Kidney (tissue), 14 donors: ENCODE measurements around the gene TBCEL. TPM values are rescaled to one million over a fixed set of nuclear protein-coding genes. Genes with fewer than 3 reads are reported as not detected.

ENCODE experiments used
- DNase-seq, 5 donors: peaks; one replicate each; pipeline ENCODE4 v3.0.0-alpha.2; 2013 to 2020
- FAIRE-seq: peaks from 2 replicates; lab custom pipeline; 2012; peaks lifted over from hg19 to GRCh38; lab: Jason Lieb, UNC
- H3K27ac ChIP-seq, 2 donors: one replicate each; pipeline ENCODE4 v1.7.0; 2013; ENCODE audit warnings: low read depth in 2 of 2, low read length in 2 of 2, inconsistent platforms in 1 of 2
- H3K27me3 ChIP-seq: one replicate; pipeline ENCODE4 v1.7.1; 2013; ENCODE audit warnings: low read length, inconsistent platforms; ENCODE audit not compliant: control insufficient read depth, insufficient read depth
- H3K36me3 ChIP-seq, 3 donors: one replicate each; pipeline versions ENCODE4 v1.7.0 to v1.7.1; 2013; ENCODE audit warnings: low read length in 3 of 3, control low read depth in 1 of 3, inconsistent platforms in 1 of 3; ENCODE audit not compliant: insufficient read depth in 3 of 3, control insufficient read depth in 2 of 3
- H3K4me1 ChIP-seq, 3 donors: one replicate each; pipeline versions ENCODE4 v1.7.0 to v1.7.1; 2013; ENCODE audit warnings: low read length in 3 of 3, inconsistent platforms in 1 of 3, low read depth in 1 of 3; ENCODE audit not compliant: control insufficient read depth in 2 of 3, insufficient read depth in 2 of 3
- H3K4me3 ChIP-seq, 3 donors: one replicate each; pipeline versions ENCODE4 v1.7.0 to v1.8.1; 2013; ENCODE audit warnings: low read length in 3 of 3, control low read depth in 1 of 3, inconsistent platforms in 1 of 3
- H3K9ac ChIP-seq, 3 donors: one replicate each; pipeline versions ENCODE4 v1.7.0 to v1.7.1; 2013; ENCODE audit warnings: low read length in 3 of 3, control low read depth in 1 of 3, inconsistent platforms in 1 of 3
- H3K9me3 ChIP-seq, 3 donors: one replicate each; pipeline versions ENCODE4 v1.7.0 to v1.7.1; 2013; ENCODE audit warnings: low read length in 3 of 3, control low read depth in 1 of 3, inconsistent platforms in 1 of 3; ENCODE audit not compliant: control insufficient read depth in 2 of 3, insufficient read depth in 1 of 3
- intact Hi-C: fragments of 100-400 bp; cut with DNase I; formaldehyde crosslinking; loops from one replicate; pipeline ENCODE4 v1.11.1; 2022
- polyA plus RNA-seq: library from polyadenylated mRNA; stranded (reverse); fragments of 350-450 nt; fragmentation: Illumina TruSeq; extraction: RNeasy Lipid Tissue Mini Kit (QIAGEN cat#74804); gene quantifications from one replicate; pipeline ENCODE4 v1.2.3, GENCODE V29; 2014; ENCODE audit warnings: low read depth, low replicate concordance; ENCODE audit not compliant: insufficient read depth
- total RNA-seq: library from RNA; stranded (reverse); fragmentation: NEBNext Ultra II Directional; extraction: Animal tissue kit (Norgen Biotek cat#: 25700); gene quantifications from one replicate; pipeline ENCODE4 v1.2.1, GENCODE V29; 2021
- TF ChIP-seq, protein P1 (sequence below): IDR thresholded peaks from 3 replicates; pipeline ENCODE4 v1.5.1; 2012; ENCODE audit warnings: mild to moderate bottlenecking, moderate library complexity, borderline replicate concordance; ENCODE audit not compliant: insufficient read depth; ENCODE audit errors: extremely low read depth
- donor health status: control.
- donor health status: control.
- donor health status: control.
- donor health status: control.
- donor health status: control.
- donor health status: DM: yes; HTN: yes; CAD: no.
- donor health status: Normal renal cell carcinoma (clear cell type).

TBCEL gene
- total and polyA plus RNA-seq, 2 donors from 2014 or later: 5.0 to 41.8 TPM

DNA sequence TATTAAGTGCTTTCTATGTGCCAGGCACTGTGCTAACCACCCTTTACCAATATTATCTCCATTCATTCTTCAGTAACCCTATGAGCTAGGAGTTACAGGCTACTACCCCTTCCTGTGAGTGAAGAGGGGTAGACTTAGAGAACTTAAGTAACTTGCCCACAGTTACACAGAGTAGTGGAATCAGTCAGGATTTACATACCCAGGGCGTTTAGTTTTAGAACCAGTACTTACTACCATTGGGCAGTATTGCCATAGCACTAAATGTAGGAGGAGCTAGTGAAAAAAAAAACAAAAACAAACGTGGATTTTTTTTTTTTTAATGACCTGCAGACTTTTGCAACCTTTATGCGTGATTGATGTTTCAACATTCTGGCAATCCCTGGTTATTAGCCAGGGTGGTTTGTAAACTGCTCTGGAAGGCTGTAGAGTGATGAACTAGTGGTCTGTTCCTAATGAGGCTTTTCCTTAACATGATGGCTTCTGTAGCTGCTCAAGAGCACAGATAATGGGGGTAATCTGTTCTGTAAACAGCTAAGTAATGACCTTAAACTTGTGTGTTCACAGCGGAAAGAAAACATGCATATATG lies 11.4 kb downstream of the TBCEL start:
- Histone ChIP-seq H3K9me3 (no peaks in the 10 kb centered on the region), H3K4me1 (peaks cover 0 to 2% (median 0%) of the 10 kb centered on the region in 3 donors), H3K27ac (no peak overlapping the region), H3K9ac (no peak overlapping the region), H3K36me3 (no peaks in the 10 kb centered on the region), H3K4me3 (no peak overlapping the region), H3K27me3 (no peaks in the 10 kb centered on the region)
- DNase-seq: no peak
- intact Hi-C loops: no loop called here
- TF ChIP-seq, protein P1, sequence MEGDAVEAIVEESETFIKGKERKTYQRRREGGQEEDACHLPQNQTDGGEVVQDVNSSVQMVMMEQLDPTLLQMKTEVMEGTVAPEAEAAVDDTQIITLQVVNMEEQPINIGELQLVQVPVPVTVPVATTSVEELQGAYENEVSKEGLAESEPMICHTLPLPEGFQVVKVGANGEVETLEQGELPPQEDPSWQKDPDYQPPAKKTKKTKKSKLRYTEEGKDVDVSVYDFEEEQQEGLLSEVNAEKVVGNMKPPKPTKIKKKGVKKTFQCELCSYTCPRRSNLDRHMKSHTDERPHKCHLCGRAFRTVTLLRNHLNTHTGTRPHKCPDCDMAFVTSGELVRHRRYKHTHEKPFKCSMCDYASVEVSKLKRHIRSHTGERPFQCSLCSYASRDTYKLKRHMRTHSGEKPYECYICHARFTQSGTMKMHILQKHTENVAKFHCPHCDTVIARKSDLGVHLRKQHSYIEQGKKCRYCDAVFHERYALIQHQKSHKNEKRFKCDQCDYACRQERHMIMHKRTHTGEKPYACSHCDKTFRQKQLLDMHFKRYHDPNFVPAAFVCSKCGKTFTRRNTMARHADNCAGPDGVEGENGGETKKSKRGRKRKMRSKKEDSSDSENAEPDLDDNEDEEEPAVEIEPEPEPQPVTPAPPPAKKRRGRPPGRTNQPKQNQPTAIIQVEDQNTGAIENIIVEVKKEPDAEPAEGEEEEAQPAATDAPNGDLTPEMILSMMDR: no peak
- FAIRE-seq: no peak

DNA sequence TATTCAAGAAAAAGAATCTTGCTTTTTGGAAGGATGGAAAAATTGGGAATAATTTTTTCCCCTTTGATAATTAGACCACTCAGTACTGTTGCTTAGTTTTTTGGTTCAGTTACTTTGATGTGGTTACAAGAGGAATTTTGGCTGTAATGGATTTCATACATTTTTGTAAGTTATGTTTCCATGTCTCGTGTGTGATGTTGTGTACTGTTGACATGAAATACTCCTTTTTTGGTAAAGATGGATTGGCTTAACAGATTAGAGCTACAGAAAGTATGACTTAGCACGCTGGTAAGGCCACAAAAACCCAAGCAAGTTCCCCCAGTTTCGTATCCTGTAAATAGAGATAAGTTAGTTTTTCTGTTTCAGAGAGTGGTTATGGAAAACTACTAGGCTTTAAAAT lies 11.9 kb downstream of the TBCEL start:
- no peak overlapping the region for H3K9ac ChIP-seq

GRCh38 chr11:121037016-121037415 lies 13.1 kb downstream of the TBCEL start:
- no peak for DNase-seq
- Histone ChIP-seq H3K27ac (no peak overlapping the region), H3K4me3 (no peak overlapping the region), H3K9me3 (no peaks in the 10 kb centered on the region), H3K36me3 (no peaks in the 10 kb centered on the region), H3K4me1 (peaks cover 0 to 2% (median 0%) of the 10 kb centered on the region in 3 donors), H3K9ac (no peak overlapping the region), H3K27me3 (no peaks in the 10 kb centered on the region)
- TF ChIP-seq, protein P1: no peak
- FAIRE-seq: no peak
- intact Hi-C loops: no loop called here

More for the DNA sequence above, 11.9 kb downstream of the TBCEL start:
- Histone ChIP-seq H3K4me1 (peaks cover 0 to 2% (median 0%) of the 10 kb centered on the region in 3 donors), H3K4me3 (no peak overlapping the region), H3K27me3 (no peaks in the 10 kb centered on the region), H3K9me3 (no peaks in the 10 kb centered on the region), H3K27ac (no peak overlapping the region), H3K36me3 (no peaks in the 10 kb centered on the region)
- TF ChIP-seq, protein P1: no peak
- FAIRE-seq (no peak), DNase-seq (no peak)
- intact Hi-C loops: no loop called here
